WTC11 (cell line): ENCODE results near the gene MIP. TPM values are rescaled to one million over a fixed set of nuclear protein-coding genes. Genes with fewer than 3 reads are reported as not detected.

ENCODE experiments used
- ATAC-seq: fragments of 200-7000 bp; cut with Tn5 transposase; 2 replicates; pipeline ENCODE4 v1.10.0; 2021; ENCODE audit warnings: mild to moderate bottlenecking, moderate library complexity
- CTCF ChIA-PET: fragments of 300-600 bp; sonication (Branson Sonifier 250); formaldehyde crosslinking; loops from one replicate; lab custom pipeline; 2021; ENCODE audit warnings: antibody characterized with exemption; lab: Charles Lee
- POLR2A ChIA-PET: fragments of 350-600 bp; sonication (Branson Sonifier 250); formaldehyde crosslinking; loops from one replicate; lab custom pipeline; 2021; ENCODE audit warnings: antibody characterized with exemption; lab: Charles Lee
- DNase-seq: peaks from one replicate; pipeline ENCODE4 v3.0.0; 2021; ENCODE audit warnings: low spot score
- H3K27ac Mint-ChIP-seq: 2 replicates; pipeline ENCODE4 v1.8.0; 2021; ENCODE audit warnings: mixed read lengths
- H3K27me3 Mint-ChIP-seq: 2 replicates; pipeline ENCODE4 v1.8.0; 2021; ENCODE audit warnings: low read depth, mild to moderate bottlenecking, moderate library complexity, mixed read lengths
- H3K36me3 Mint-ChIP-seq: 2 replicates; pipeline ENCODE4 v1.8.0; 2021; ENCODE audit warnings: mixed read lengths
- H3K4me1 Mint-ChIP-seq: 2 replicates; pipeline ENCODE4 v1.8.0; 2022; ENCODE audit warnings: mixed read lengths
- H3K4me3 Mint-ChIP-seq: 2 replicates; pipeline ENCODE4 v1.8.0; 2021; ENCODE audit warnings: mild to moderate bottlenecking, moderate library complexity, mixed read lengths
- H3K9me3 Mint-ChIP-seq: 2 replicates; pipeline ENCODE4 v1.8.0; 2021; ENCODE audit warnings: mixed read lengths
- ARID4B ChIP-seq: sonication (generic); formaldehyde crosslinking; IDR thresholded peaks from 2 replicates; pipeline ENCODE4 v1.8.0; 2023; ENCODE audit warnings: missing genetic modification reagents, mild to moderate bottlenecking, borderline replicate concordance
- ATF2 ChIP-seq: sonication (generic); formaldehyde crosslinking; IDR thresholded peaks from 2 replicates; pipeline ENCODE4 v1.8.1; 2022; ENCODE audit warnings: low read depth, missing genetic modification reagents, borderline replicate concordance
- CBFB ChIP-seq: sonication (generic); formaldehyde crosslinking; IDR thresholded peaks from 2 replicates; pipeline ENCODE4 v1.8.1; 2022; ENCODE audit warnings: mild to moderate bottlenecking, low read depth, missing genetic modification reagents
- CTCF ChIP-seq: fragments of 200-600 bp; IDR thresholded peaks from 2 replicates; pipeline ENCODE4 v1.8.0; 2022; ENCODE audit warnings: antibody characterized with exemption
- ELF4 ChIP-seq: sonication (generic); formaldehyde crosslinking; IDR thresholded peaks from 2 replicates; pipeline ENCODE4 v1.8.1; 2022; ENCODE audit warnings: low read depth, mild to moderate bottlenecking, moderate library complexity, missing genetic modification reagents
- HMGXB4 ChIP-seq: sonication (generic); formaldehyde crosslinking; IDR thresholded peaks from 2 replicates; pipeline ENCODE4 v1.8.1; 2023; ENCODE audit warnings: mild to moderate bottlenecking, moderate library complexity, missing genetic modification reagents
- IRF2 ChIP-seq: sonication (generic); formaldehyde crosslinking; IDR thresholded peaks from 2 replicates; pipeline ENCODE4 v1.8.0; 2022; ENCODE audit warnings: low read depth, missing genetic modification reagents, borderline replicate concordance
- JUN ChIP-seq: sonication (generic); formaldehyde crosslinking; IDR thresholded peaks from 2 replicates; pipeline ENCODE4 v1.8.0; 2023; ENCODE audit warnings: mild to moderate bottlenecking, missing genetic modification reagents
- KAT7 ChIP-seq: sonication (generic); formaldehyde crosslinking; IDR thresholded peaks from 2 replicates; pipeline ENCODE4 v1.8.1; 2023; ENCODE audit warnings: missing genetic modification reagents, mild to moderate bottlenecking, borderline replicate concordance
- MYBL2 ChIP-seq: sonication (generic); formaldehyde crosslinking; IDR thresholded peaks from 2 replicates; pipeline ENCODE4 v1.8.1; 2023; ENCODE audit warnings: mild to moderate bottlenecking, moderate library complexity, missing genetic modification reagents
- PRRX2 ChIP-seq: fragments of 250-450 bp; sonication (Bioruptor Pico); IDR thresholded peaks from 2 replicates; pipeline ENCODE4 v1.8.0; 2021; ENCODE audit warnings: mild to moderate bottlenecking
- TP53 ChIP-seq: sonication (generic); formaldehyde crosslinking; IDR thresholded peaks from 2 replicates; pipeline ENCODE4 v1.8.1; 2023; ENCODE audit warnings: mild to moderate bottlenecking, missing genetic modification reagents
- USF2 ChIP-seq: sonication (generic); formaldehyde crosslinking; IDR thresholded peaks from 2 replicates; pipeline ENCODE4 v1.8.1; 2023; ENCODE audit warnings: mild to moderate bottlenecking, missing genetic modification reagents, moderate library complexity
- ZNF396 ChIP-seq: fragments of 250-450 bp; sonication (Bioruptor Pico); IDR thresholded peaks from 2 replicates; pipeline ENCODE4 v1.8.0; 2021; ENCODE audit warnings: mild to moderate bottlenecking, moderate library complexity, borderline replicate concordance
- ZNF671 ChIP-seq: fragments of 250-450 bp; sonication (Bioruptor Pico); IDR thresholded peaks from 2 replicates; pipeline ENCODE4 v1.8.0; 2021; ENCODE audit warnings: mild to moderate bottlenecking
- total RNA-seq: library from RNA; stranded (reverse); gene quantifications from 3 replicates; pipeline ENCODE4 v1.2.3, GENCODE V29; 2021

Gene MIP
- total RNA-seq, 1 experiment from 2014 or later = not detected

- TF ChIP-seq USF2 (CRISPR knock-in tag) = no peak
- TF ChIP-seq ATF2 = no peak
- no peak for TF ChIP-seq ZNF396 (CRISPR knock-in tag)
- TF ChIP-seq JUN (CRISPR knock-in tag) = no peak
- no peak for TF ChIP-seq MYBL2
- no peak for TF ChIP-seq ARID4B (CRISPR knock-in tag)
- TF ChIP-seq ZNF671 = no peak
- no peak for TF ChIP-seq IRF2
- no peak for TF ChIP-seq TP53 (CRISPR knock-in tag)
- TF ChIP-seq ELF4 (CRISPR knock-in tag) = no peak
- no peak for TF ChIP-seq KAT7 (CRISPR knock-in tag)
- no peak for TF ChIP-seq PRRX2
- TF ChIP-seq CTCF = no peak
- TF ChIP-seq HMGXB4 (CRISPR knock-in tag) = no peak
- no peak for TF ChIP-seq CBFB (CRISPR knock-in tag)
- CTCF ChIA-PET = interaction anchor here (0.5 to 0.8 kb wide), 2 partner anchors 15 to 94 kb away, joined by 3 read pairs; no protein-coding TSS in a partner anchor
These were observed 25.2 kb upstream of the MIP start for GRCh38 chr12:56479625-56480024.

More at GRCh38 chr12:56479625-56480024, 25.2 kb upstream of the MIP start:
- no peaks in the 10 kb centered on the region for H3K4me1 Mint-ChIP-seq
- ATAC-seq = no peak
- H3K27me3 Mint-ChIP-seq = peaks cover 2% of the 10 kb centered on the region; the same call in 1 of the 2 replicates
- H3K36me3 Mint-ChIP-seq = no peaks in the 10 kb centered on the region
- DNase-seq = no peak
- H3K9me3 Mint-ChIP-seq = no peaks in the 10 kb centered on the region
- H3K27ac Mint-ChIP-seq = no peak overlapping the region
- POLR2A ChIA-PET = interaction anchor here (0.5 kb wide), 1 partner anchor 17 kb away, joined by 3 read pairs; no protein-coding TSS in a partner anchor
- no peak overlapping the region for H3K4me3 Mint-ChIP-seq
